Mucosa of descending colon (tissue), 3 donors: ENCODE results near the gene AMFR. TPM values are rescaled to one million over a fixed set of nuclear protein-coding genes. Genes with fewer than 3 reads are reported as not detected.
"Not testable (repeated sequence)": the region's sequence is repeated elsewhere in the genome, so short reads cannot be mapped to it uniquely, and the experiment has no call there.

Source experiments
- ATAC-seq: fragments of 200-7000 bp; cut with Tn5 transposase; one replicate; pipeline ENCODE4 v1.9.1; 2020; ENCODE audit warnings: mild to moderate bottlenecking, moderate library complexity
- DNase-seq, 3 donors: peaks; one replicate each; pipeline ENCODE4 v3.0.0-alpha.2; 2020
- H3K36me3 ChIP-seq: fragments of 200-600 bp; one replicate; pipeline ENCODE4 v1.8.0; 2021; ENCODE audit warnings: low read depth, mild to moderate bottlenecking
- H3K4me1 ChIP-seq: fragments of 200-600 bp; one replicate; pipeline ENCODE4 v1.8.0; 2021; ENCODE audit warnings: low read depth, mild to moderate bottlenecking
- H3K4me3 ChIP-seq: fragments of 200-600 bp; one replicate; pipeline ENCODE4 v1.8.0; 2021; ENCODE audit warnings: mild to moderate bottlenecking
- H3K9me3 ChIP-seq: fragments of 200-600 bp; one replicate; pipeline ENCODE4 v1.8.0; 2021; ENCODE audit warnings: mild to moderate bottlenecking
- CTCF ChIP-seq: fragments of 200-600 bp; IDR thresholded peaks from one replicate; pipeline ENCODE4 v1.8.0; 2022; ENCODE audit warnings: antibody characterized with exemption, mild to moderate bottlenecking
- intact Hi-C, 2 donors: fragments of 100-400 bp; cut with DNase I in 1 of 2; cut with micrococcal nuclease in 1 of 2; formaldehyde crosslinking; loops; one replicate each; pipeline versions ENCODE4 v1.11.0 to v1.11.1; 2022; cut with DNase I, micrococcal nuclease
- total RNA-seq, 3 donors: library from RNA; stranded (reverse); fragmentation: NEBNext Ultra II Directional in 2 of 3; extraction: Animal tissue kit (Norgen Biotek cat#: 25700) in 2 of 3; gene quantifications; one replicate each; pipeline versions ENCODE4 v1.2.1 to v1.2.4, GENCODE V29; 2021 to 2023
- donor health status: DM: no; HTN: no; CAD: no; lungs with moderate emphysema.
- donor health status: DM: no; HTN: no; CAD: no.
- donor health status: DM: no; HTN: yes; CAD: no.

The AMFR gene
- total RNA-seq, 3 donors from 2014 or later: 83.3 to 116 (median 102) TPM

- H3K4me3 ChIP-seq: no peak overlapping the region
- H3K36me3 ChIP-seq: no peaks in the 10 kb centered on the region
- no peaks in the 10 kb centered on the region for H3K9me3 ChIP-seq
- no peaks in the 10 kb centered on the region for H3K4me1 ChIP-seq
- DNase-seq: no peak
- no peak for TF ChIP-seq CTCF
- no peak for ATAC-seq
- intact Hi-C loops: no loop called here
These were observed 37.1 kb downstream of the AMFR start for GRCh38 chr16:56388209-56388608.

GRCh38 chr16:56387396-56387795 is 37.9 kb downstream of the AMFR start:
- TF ChIP-seq CTCF: no peak
- Histone ChIP-seq H3K9me3 (no peaks in the 10 kb centered on the region), H3K4me1 (no peaks in the 10 kb centered on the region), H3K4me3 (no peak overlapping the region), H3K36me3 (no peaks in the 10 kb centered on the region)
- ATAC-seq (no peak), DNase-seq (no peak)
- intact Hi-C loops: no loop called here

DNA sequence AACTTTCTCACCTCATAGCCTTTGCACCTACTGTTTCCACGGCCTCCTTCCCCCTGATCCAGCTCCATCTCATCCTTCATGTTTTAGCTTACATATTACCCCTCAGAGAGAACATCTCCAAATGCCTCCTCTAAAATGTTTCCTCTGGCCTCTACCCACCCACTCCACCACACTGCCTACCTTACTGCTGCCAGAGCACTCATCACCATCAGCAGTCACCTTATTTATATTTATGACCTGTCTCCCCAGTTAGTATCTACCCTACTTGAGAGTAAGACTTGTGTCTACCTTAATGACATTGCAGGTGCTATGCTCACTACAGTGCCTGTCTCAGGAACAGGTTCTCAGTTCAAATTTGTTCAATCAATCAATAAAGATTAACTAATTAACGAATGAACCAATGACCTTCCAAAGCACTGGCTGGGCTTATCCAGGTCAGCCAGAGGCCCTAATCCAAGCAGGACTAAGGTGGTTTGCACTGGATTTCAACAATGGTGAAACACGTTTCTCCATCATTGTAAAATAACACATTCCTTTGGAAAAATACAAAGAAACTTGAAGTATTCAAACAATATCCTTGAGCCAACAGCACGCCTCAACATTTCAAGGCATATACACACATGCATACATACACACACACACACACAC is 41.1 kb downstream of the AMFR start:
- H3K9me3 ChIP-seq: peaks cover 15% of the 10 kb centered on the region
- DNase-seq: no peak
- H3K4me3 ChIP-seq: no peak overlapping the region
- intact Hi-C loops: no loop called here
- H3K4me1 ChIP-seq: no peaks in the 10 kb centered on the region
- no peaks in the 10 kb centered on the region for H3K36me3 ChIP-seq
- no peak for ATAC-seq
- TF ChIP-seq CTCF: no peak

DNA sequence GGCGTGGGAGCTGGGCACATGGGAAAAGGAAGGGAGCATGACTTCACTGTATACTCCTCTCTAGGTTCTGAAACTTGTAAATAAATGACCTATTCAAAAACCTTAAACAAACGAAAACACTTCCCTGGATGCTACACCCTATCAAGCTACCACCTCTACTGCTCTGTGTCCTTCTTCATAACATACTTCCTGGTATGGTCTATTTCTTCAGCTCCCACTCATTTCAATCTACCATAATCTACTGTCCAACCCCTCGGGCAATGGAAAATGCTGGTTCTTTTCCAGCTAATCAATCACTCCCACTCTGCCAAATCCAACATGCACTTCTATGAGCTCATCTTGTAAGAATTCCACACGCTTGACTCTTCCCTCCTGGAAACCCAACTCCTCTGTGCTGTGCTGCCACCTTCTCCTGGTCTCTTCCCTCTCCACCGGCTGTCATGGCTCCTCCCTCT is 42.4 kb downstream of the AMFR start:
- Histone ChIP-seq H3K36me3 (no peaks in the 10 kb centered on the region), H3K4me1 (no peaks in the 10 kb centered on the region), H3K4me3 (no peak overlapping the region), H3K9me3 (peaks cover 15% of the 10 kb centered on the region)
- DNase-seq (no peak), ATAC-seq (no peak)
- intact Hi-C loops: no loop called here
- TF ChIP-seq CTCF: no peak

GRCh38 chr16:56382459-56382858 is 42.9 kb downstream of the AMFR start:
- DNase-seq (no peak), ATAC-seq (no peak)
- TF ChIP-seq CTCF: no peak
- no peak overlapping the region for H3K4me3 ChIP-seq
- peaks cover 15% of the 10 kb centered on the region for H3K9me3 ChIP-seq
- H3K36me3 ChIP-seq: no peaks in the 10 kb centered on the region
- H3K4me1 ChIP-seq: no peaks in the 10 kb centered on the region
- intact Hi-C loops: no loop called here

- H3K4me3 ChIP-seq, H3K4me1 ChIP-seq, H3K36me3 ChIP-seq, DNase-seq, intact Hi-C loops, ATAC-seq: not testable (repeated sequence)
- H3K9me3 ChIP-seq: peaks cover 15% of the 10 kb centered on the region
These were observed 44.4 kb downstream of the AMFR start for GRCh38 chr16:56380778-56381485.

- DNase-seq, H3K36me3 ChIP-seq, H3K4me1 ChIP-seq, ATAC-seq, H3K4me3 ChIP-seq, intact Hi-C loops: not testable (repeated sequence)
- H3K9me3 ChIP-seq: peaks cover 15% of the 10 kb centered on the region
These were observed 46.3 kb downstream of the AMFR start for GRCh38 chr16:56379044-56379443.

GRCh38 chr16:56375792-56376191 is 49.6 kb downstream of the AMFR start:
- H3K9me3 ChIP-seq, ATAC-seq, H3K36me3 ChIP-seq, H3K4me3 ChIP-seq, intact Hi-C loops, DNase-seq, H3K4me1 ChIP-seq: not testable (repeated sequence)
